Neutrophil (primary cell): Measurements from ENCODE around the gene FCN1.

Source experiments
- H3K27ac ChIP-seq: fragments of 200-600 bp; sonication (generic); 2 replicates; pipeline ENCODE4 v1.5.1; 2016; ENCODE audit warnings: mild to moderate bottlenecking, moderate library complexity
- H3K27me3 ChIP-seq: fragments of 200-600 bp; sonication (generic); 2 replicates; pipeline ENCODE4 v1.6.0; 2016; ENCODE audit warnings: mild to moderate bottlenecking
- H3K36me3 ChIP-seq: fragments of 200-600 bp; sonication (generic); 2 replicates; pipeline ENCODE4 v1.5.1; 2017
- H3K4me1 ChIP-seq, 2 experiments: fragments of 200-600 bp in 1 of 2; sonication (generic) in 1 of 2; 1 replicate in 1 of 2; 2 replicates in 1 of 2; pipeline versions ENCODE4 v1.5.1 to v1.6.1; 2013 to 2016; ENCODE audit warnings: low read depth in 1 of 2, low read length in 1 of 2, mild to moderate bottlenecking in 1 of 2, moderate library complexity in 1 of 2; ENCODE audit not compliant: control insufficient read depth in 1 of 2, insufficient read depth in 1 of 2
- H3K4me3 ChIP-seq, 2 experiments: fragments of 200-600 bp in 1 of 2; sonication (generic) in 1 of 2; 1 replicate in 1 of 2; 2 replicates in 1 of 2; pipeline ENCODE4 v1.5.1; 2013 to 2016; ENCODE audit warnings: low read depth in 1 of 2, low read length in 1 of 2, mild to moderate bottlenecking in 1 of 2, moderate library complexity in 1 of 2
- H3K9me3 ChIP-seq: fragments of 200-600 bp; sonication (generic); 2 replicates; pipeline ENCODE4 v1.5.1; 2016
- TF ChIP-seq, protein P1 (sequence below): fragments of 200-600 bp; sonication (generic); IDR thresholded peaks from 2 replicates; pipeline ENCODE4 v1.5.1; 2016; ENCODE audit warnings: antibody characterized with exemption

Gene FCN1

DNA sequence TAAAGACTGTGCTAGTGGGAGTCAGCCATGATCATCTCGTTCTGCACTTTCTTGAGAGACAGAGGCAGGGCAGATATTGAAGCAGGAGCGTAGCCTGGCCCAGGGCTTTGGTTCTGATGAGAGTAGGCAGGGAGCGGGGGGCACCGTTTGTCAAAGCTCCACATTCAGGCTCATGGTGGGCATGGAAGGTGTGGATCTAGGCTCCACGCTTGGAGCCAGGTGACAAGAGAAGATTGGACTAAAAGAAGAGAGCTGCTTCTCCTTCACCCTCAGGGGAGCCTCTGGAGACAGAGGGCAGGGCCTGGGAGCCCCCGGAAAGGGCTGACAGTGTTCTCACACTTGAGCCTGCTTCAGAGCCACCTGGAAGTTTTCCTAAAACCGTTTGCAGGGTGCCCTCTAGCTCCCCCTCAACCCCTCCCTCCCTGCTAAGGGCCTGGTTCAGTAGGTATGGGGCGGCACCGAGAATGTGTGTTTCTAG, 61.8 kb downstream of the FCN1 start:
- Histone ChIP-seq H3K27ac (no peak overlapping the region), H3K36me3 (no peaks in the 10 kb centered on the region), H3K27me3 (peaks cover 26% of the 10 kb centered on the region), H3K9me3 (no peaks in the 10 kb centered on the region), H3K4me1 (no peaks in the 10 kb centered on the region), H3K4me3 (no peak overlapping the region)
- TF ChIP-seq, protein P1, sequence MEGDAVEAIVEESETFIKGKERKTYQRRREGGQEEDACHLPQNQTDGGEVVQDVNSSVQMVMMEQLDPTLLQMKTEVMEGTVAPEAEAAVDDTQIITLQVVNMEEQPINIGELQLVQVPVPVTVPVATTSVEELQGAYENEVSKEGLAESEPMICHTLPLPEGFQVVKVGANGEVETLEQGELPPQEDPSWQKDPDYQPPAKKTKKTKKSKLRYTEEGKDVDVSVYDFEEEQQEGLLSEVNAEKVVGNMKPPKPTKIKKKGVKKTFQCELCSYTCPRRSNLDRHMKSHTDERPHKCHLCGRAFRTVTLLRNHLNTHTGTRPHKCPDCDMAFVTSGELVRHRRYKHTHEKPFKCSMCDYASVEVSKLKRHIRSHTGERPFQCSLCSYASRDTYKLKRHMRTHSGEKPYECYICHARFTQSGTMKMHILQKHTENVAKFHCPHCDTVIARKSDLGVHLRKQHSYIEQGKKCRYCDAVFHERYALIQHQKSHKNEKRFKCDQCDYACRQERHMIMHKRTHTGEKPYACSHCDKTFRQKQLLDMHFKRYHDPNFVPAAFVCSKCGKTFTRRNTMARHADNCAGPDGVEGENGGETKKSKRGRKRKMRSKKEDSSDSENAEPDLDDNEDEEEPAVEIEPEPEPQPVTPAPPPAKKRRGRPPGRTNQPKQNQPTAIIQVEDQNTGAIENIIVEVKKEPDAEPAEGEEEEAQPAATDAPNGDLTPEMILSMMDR: no peak
